Breast epithelium (tissue), 4 donors: ENCODE measurements around the gene LAGE3. TPM values are rescaled to one million over a fixed set of nuclear protein-coding genes. Genes with fewer than 3 reads are reported as not detected.

Experiments used
- DNase-seq, 2 donors: peaks; one replicate each; pipeline ENCODE4 v3.0.0-alpha.2; 2019; ENCODE audit warnings: low spot score in 2 of 2
- H3K27ac ChIP-seq, 2 donors: fragments of 200-600 bp; sonication (generic) in 1 of 2; one replicate each; pipeline ENCODE4 v1.5.1; 2016 to 2019; ENCODE audit warnings: mild to moderate bottlenecking in 1 of 2
- H3K27me3 ChIP-seq, 2 donors: fragments of 200-600 bp; sonication (generic) in 1 of 2; one replicate each; pipeline versions ENCODE4 v1.5.1 to v1.6.0; 2017 to 2019; ENCODE audit warnings: control low read depth in 1 of 2, mild to moderate bottlenecking in 1 of 2
- H3K36me3 ChIP-seq: fragments of 200-600 bp; one replicate; pipeline ENCODE4 v1.5.1; 2019
- H3K4me1 ChIP-seq, 2 donors: fragments of 200-600 bp; sonication (generic); one replicate each; pipeline ENCODE4 v1.5.1; 2016 to 2019; ENCODE audit warnings: control low read depth in 1 of 2
- H3K4me3 ChIP-seq, 3 donors: fragments of 200-600 bp; sonication (generic); 1 replicate in 2 of 3; 2 replicates in 1 of 3; pipeline ENCODE4 v1.5.1; 2016 to 2019; ENCODE audit warnings: mild to moderate bottlenecking in 3 of 3, moderate library complexity in 2 of 3
- H3K9me3 ChIP-seq, 2 donors: fragments of 200-600 bp; sonication (generic) in 1 of 2; one replicate each; pipeline ENCODE4 v1.5.1; 2016 to 2019; ENCODE audit warnings: control low read depth in 1 of 2
- CTCF ChIP-seq, 3 donors: fragments of 450-650 bp; IDR thresholded peaks; one replicate each; pipeline ENCODE4 v1.5.1; 2016 to 2017; ENCODE audit warnings: antibody characterized with exemption in 3 of 3, mild to moderate bottlenecking in 3 of 3, moderate library complexity in 3 of 3
- POLR2A ChIP-seq: fragments of 450-650 bp; IDR thresholded peaks from one replicate; pipeline ENCODE4 v1.6.1; 2016; ENCODE audit warnings: antibody characterized with exemption, mild to moderate bottlenecking, moderate library complexity
- POLR2AphosphoS5 ChIP-seq, 3 donors: sonication (generic); formaldehyde crosslinking; IDR thresholded peaks; one replicate each; pipeline ENCODE4 v1.6.1; 2017; ENCODE audit warnings: antibody characterized with exemption in 3 of 3
- intact Hi-C: fragments of 100-400 bp; cut with DNase I; formaldehyde crosslinking; loops from one replicate; pipeline ENCODE4 v1.15.1; 2023; ENCODE audit warnings: low total_unique reads
- total RNA-seq, 3 donors: library from RNA; depleted of rRNA; stranded (reverse); fragments of >200 nt; gene quantifications; one replicate each; pipeline ENCODE4 v1.1.0, GENCODE V29; 2016

Gene LAGE3
- total RNA-seq, 3 donors from 2014 or later = 21.1 to 38.0 (median 28.8) TPM

GRCh38 chrX:154467556-154467955 lies 11.5 kb downstream of the LAGE3 start:
- H3K9me3 ChIP-seq = peaks cover 0 to 3% of the 10 kb centered on the region in 2 donors
- H3K4me1 ChIP-seq = no peaks in the 10 kb centered on the region
- no peak overlapping the region for H3K4me3 ChIP-seq
- peaks cover 0 to 33% of the 10 kb centered on the region in 2 donors for H3K27me3 ChIP-seq
- DNase-seq = no peak
- TF ChIP-seq POLR2AphosphoS5 (IDR thresholded peaks at IDR 0.05) (no peak), CTCF (IDR thresholded peaks at IDR 0.05) (no peak), POLR2A (no peak)
- no peak overlapping the region for H3K27ac ChIP-seq
- no peaks in the 10 kb centered on the region for H3K36me3 ChIP-seq
- intact Hi-C loops = no loop called here

GRCh38 chrX:154466907-154467306 lies 12.2 kb downstream of the LAGE3 start:
- TF ChIP-seq POLR2AphosphoS5 (IDR thresholded peaks at IDR 0.05) (no peak), CTCF (IDR thresholded peaks at IDR 0.05) (no peak), POLR2A (no peak)
- Histone ChIP-seq H3K27me3 (peaks cover 0 to 29% of the 10 kb centered on the region in 2 donors), H3K9me3 (peaks cover 0 to 3% of the 10 kb centered on the region in 2 donors), H3K27ac (no peak overlapping the region), H3K36me3 (no peaks in the 10 kb centered on the region), H3K4me1 (no peaks in the 10 kb centered on the region), H3K4me3 (no peak overlapping the region)
- intact Hi-C loops = no loop called here
- no peak for DNase-seq

DNA sequence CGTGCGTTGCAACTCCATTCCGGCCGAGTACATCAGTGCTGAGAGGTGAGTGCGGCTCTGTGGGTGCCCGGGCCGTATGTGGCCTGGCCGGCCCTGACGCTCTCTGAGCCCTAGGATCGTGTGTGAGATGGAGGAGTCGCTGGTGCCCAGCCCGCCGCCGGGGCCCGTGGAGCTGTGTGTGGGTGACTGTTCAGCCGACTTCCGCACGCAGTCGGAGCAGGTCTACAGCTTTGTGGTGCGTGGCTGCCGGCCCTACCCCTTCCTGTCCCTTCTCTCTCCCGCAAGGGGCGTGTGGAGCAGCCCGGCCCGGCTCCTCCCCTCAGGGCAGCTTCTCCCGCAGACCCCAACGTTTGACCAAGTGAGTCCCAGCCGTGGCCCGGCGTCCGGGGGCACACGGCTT lies 13.0 kb downstream of the LAGE3 start:
- TF ChIP-seq CTCF (IDR thresholded peaks at IDR 0.05) = no peak
- TF ChIP-seq POLR2AphosphoS5 (IDR thresholded peaks at IDR 0.05) = no peak
- no peak for TF ChIP-seq POLR2A
- DNase-seq = no peak
- intact Hi-C loops = no loop called here
- H3K27me3 ChIP-seq = peaks cover 0 to 29% of the 10 kb centered on the region in 2 donors
- no peak overlapping the region for H3K4me3 ChIP-seq
- peaks cover 0 to 3% of the 10 kb centered on the region in 2 donors for H3K9me3 ChIP-seq
- H3K4me1 ChIP-seq = no peaks in the 10 kb centered on the region
- H3K27ac ChIP-seq = no peak overlapping the region
- H3K36me3 ChIP-seq = no peaks in the 10 kb centered on the region

DNA sequence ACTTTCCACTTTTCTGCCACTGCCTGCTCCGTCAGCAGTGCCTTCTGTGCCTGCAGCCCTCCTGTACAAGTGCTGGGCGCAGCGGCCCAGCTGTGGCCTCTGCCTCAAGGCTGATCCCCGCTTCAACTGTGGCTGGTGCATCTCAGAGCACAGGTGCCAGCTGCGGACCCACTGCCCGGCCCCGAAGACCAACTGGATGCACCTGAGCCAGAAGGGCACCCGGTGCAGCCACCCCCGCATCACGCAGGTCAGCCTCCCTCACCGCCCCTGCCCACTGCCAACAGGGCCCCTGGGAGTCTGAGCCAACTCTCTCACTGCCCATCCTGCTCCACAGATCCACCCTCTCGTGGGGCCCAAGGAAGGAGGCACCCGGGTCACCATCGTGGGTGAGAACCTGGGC lies 13.5 kb downstream of the LAGE3 start:
- intact Hi-C loops = no loop called here
- H3K36me3 ChIP-seq = no peaks in the 10 kb centered on the region
- H3K27ac ChIP-seq = no peak overlapping the region
- TF ChIP-seq POLR2AphosphoS5 (IDR thresholded peaks at IDR 0.05) = no peak
- no peak for TF ChIP-seq CTCF (IDR thresholded peaks at IDR 0.05)
- no peak for TF ChIP-seq POLR2A
- H3K4me3 ChIP-seq = no peak overlapping the region
- H3K9me3 ChIP-seq = peaks cover 0 to 3% of the 10 kb centered on the region in 2 donors
- DNase-seq = no peak
- no peaks in the 10 kb centered on the region for H3K4me1 ChIP-seq
- H3K27me3 ChIP-seq = peaks cover 0 to 29% of the 10 kb centered on the region in 2 donors

DNA sequence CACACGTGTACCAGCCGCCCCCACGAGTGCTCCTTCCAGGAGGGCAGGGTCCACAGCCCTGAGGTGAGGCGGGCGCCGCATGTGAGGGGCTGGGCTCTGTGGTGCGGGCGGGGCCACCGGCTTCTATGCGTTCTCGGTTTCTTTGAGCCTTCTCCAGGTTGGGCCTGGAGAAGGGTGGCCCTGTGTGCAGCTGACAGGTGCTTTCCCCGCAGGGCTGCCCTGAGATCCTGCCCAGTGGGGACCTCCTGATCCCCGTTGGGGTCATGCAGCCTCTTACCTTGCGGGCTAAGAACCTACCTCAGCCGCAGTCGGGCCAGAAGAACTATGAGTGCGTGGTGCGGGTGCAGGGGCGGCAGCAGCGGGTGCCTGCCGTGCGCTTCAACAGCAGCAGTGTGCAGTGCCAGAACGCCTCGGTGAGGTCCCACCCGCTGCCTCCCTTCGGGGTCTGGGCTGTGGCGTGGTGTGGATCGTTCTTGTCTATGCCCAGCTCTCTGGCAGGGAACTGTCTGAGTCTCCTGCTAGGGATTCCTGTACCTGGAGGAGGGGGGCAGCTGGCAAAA lies 14.2 kb downstream of the LAGE3 start:
- Histone ChIP-seq H3K27ac (no peak overlapping the region), H3K4me1 (no peaks in the 10 kb centered on the region), H3K4me3 (no peak overlapping the region), H3K36me3 (no peaks in the 10 kb centered on the region), H3K27me3 (peaks cover 0 to 29% of the 10 kb centered on the region in 2 donors), H3K9me3 (peaks cover 0 to 3% of the 10 kb centered on the region in 2 donors)
- intact Hi-C loops = no loop called here
- TF ChIP-seq POLR2AphosphoS5 (IDR thresholded peaks at IDR 0.05) = no peak
- TF ChIP-seq CTCF (IDR thresholded peaks at IDR 0.05) = no peak
- TF ChIP-seq POLR2A = no peak
- no peak for DNase-seq
